Sciatic nerve (tissue), 2 donors: ENCODE data around the gene ATP2A1. TPM values are rescaled to one million over a fixed set of nuclear protein-coding genes. Genes with fewer than 3 reads are reported as not detected.
A peak's percentile ranks its signal among the peaks of the same experiment; 100 is the strongest.
"Not testable (repeated sequence)": the region's sequence is repeated elsewhere in the genome, so short reads cannot be mapped to it uniquely, and the experiment has no call there.

Experiments
- ATAC-seq: fragments of 200-7000 bp; cut with Tn5 transposase; one replicate; pipeline ENCODE4 v1.9.1; 2020; ENCODE audit warnings: mild to moderate bottlenecking, moderate library complexity
- DNase-seq: peaks from one replicate; pipeline ENCODE4 v3.0.0-alpha.2; 2020; ENCODE audit warnings: low spot score
- intact Hi-C: fragments of 100-400 bp; cut with DNase I; formaldehyde crosslinking; loops from one replicate; pipeline ENCODE4 v1.14.2; 2022
- total RNA-seq: library from RNA; stranded (reverse); fragmentation: NEBNext Ultra II Directional; extraction: Animal tissue kit (Norgen Biotek cat#: 25700); gene quantifications from one replicate; pipeline ENCODE4 v1.2.1, GENCODE V29; 2021
- donor health status: DM: no; HTN: no; CAD: no.
- donor health status: DM: no; HTN: no; CAD: no.

ATP2A1 gene
- total RNA-seq, 1 donor from 2014 or later: 0.89 TPM

DNA sequence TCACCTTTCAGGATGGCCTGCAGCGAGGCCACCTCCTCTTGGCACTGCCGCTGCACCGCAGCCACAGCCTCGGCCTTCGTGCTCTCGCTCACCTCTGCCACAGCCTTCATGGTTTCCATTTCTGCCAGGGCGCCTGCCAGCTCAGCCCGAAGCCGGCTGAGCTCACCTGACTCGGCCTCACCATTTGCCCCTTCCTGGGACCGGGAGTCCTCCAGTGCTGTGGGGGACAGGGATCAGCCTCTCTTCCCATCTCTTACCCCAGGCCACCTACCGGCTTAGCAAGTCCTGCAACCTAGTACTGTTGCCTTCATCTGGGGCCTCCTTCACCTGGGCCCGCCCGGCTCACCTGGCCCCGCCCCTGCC is 46.1 kb downstream of the ATP2A1 start:
- ATAC-seq: no peak
- no peak for DNase-seq
- intact Hi-C loops: no loop called here

GRCh38 chr16:28924762-28925385 is 46.6 kb downstream of the ATP2A1 start, which contains the start of gene RABEP2:
Gene RABEP2 (minus strand): TSS chr16:28925238. CDS start chr16:28925163, 75 bp downstream.
- ATAC-seq: peak; percentile 96
- intact Hi-C loops: no loop called here
- DNase-seq: peak; percentile 97

- DNase-seq: peak; percentile 86
- intact Hi-C loops: no loop called here
- ATAC-seq: peak; percentile 77
Observed at GRCh38 chr16:28925386-28926228, 47.3 kb downstream of the ATP2A1 start.

DNA sequence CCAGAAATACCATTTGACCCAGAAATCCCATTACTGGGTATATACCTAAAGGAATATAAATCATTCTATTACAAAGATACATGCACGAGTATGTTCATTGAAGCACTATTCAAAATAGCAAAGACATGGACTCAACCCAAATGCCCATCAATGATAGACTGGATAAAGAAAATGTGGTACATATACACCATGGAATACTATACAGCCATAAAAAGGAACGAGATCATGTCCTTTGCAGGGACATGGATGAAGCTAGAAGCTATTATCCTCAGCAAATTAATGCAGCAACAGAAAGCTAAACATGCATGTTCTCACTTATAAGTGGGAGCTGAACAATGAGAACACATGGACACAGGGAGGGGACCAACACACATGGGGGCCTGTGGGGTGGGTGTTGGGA is 48.0 kb downstream of the ATP2A1 start:
- DNase-seq, intact Hi-C loops, ATAC-seq: not testable (repeated sequence)

DNA sequence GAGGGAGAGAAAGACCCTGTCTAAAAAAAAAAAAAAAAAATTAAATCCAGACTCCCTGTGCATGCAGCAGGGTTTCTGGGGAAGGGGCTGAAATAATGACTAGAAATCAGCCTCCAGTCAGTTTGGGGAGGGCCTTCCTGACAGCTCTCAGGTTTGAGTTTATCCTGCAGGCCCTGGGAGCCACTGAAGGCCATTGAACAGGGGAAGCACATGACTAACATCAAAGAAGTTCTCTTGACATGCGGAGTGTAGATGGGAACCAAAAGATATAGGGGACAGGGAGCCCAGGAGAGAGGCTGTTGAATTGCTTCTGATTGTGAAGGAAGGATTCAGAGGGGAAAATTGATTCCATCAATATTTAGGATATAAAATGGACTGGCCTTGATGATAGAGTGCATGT is 49.5 kb downstream of the ATP2A1 start:
- ATAC-seq: no peak
- intact Hi-C loops: no loop called here

GRCh38 chr16:28930203-28930602 is 51.9 kb downstream of the ATP2A1 start:
- ATAC-seq (no peak), DNase-seq (no peak)
- intact Hi-C loops: no loop called here

More for the DNA sequence above, 49.5 kb downstream of the ATP2A1 start:
- no peak for DNase-seq

DNA sequence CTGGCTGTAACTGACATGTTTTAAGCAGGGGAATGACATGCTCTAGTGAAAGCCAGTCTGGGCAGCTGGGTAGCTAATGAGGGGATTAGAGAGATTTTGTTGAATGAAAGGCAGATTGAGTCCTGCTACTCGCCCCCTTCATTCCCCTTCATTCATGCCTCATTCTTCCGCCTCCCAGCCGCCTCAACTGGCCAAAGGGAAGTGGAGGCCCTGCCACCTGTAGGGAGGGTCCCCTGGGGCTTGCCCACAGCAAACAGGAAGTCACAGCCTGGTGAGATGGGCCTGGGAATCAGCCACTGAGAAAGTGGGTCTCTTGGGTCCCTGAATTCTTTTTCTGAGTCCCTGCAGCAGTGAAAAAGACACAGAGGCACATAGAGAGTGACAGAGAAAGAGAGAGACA is 52.4 kb downstream of the ATP2A1 start:
- no peak for ATAC-seq
- intact Hi-C loops: no loop called here
- no peak for DNase-seq

GRCh38 chr16:28931801-28932225 is 53.5 kb downstream of the ATP2A1 start, which contains the start of gene CD19:
Gene CD19 (plus strand): TSS chr16:28931971. CDS start chr16:28932001, 30 bp downstream.
- intact Hi-C loops: no loop called here
- no peak for ATAC-seq
- DNase-seq: no peak

GRCh38 chr16:28932339-28933141 is 54.3 kb downstream of the ATP2A1 start:
- DNase-seq (no peak), ATAC-seq (no peak)
- intact Hi-C loops: no loop called here

DNA sequence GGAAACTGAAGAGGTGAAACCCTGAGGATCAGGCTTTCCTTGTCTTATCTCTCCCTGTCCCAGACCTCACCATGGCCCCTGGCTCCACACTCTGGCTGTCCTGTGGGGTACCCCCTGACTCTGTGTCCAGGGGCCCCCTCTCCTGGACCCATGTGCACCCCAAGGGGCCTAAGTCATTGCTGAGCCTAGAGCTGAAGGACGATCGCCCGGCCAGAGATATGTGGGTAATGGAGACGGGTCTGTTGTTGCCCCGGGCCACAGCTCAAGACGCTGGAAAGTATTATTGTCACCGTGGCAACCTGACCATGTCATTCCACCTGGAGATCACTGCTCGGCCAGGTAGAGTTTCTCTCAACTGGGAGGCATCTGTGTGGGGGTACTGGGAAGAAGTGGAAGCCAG is 54.9 kb downstream of the ATP2A1 start:
- intact Hi-C loops: no loop called here
- DNase-seq (no peak), ATAC-seq (no peak)

DNA sequence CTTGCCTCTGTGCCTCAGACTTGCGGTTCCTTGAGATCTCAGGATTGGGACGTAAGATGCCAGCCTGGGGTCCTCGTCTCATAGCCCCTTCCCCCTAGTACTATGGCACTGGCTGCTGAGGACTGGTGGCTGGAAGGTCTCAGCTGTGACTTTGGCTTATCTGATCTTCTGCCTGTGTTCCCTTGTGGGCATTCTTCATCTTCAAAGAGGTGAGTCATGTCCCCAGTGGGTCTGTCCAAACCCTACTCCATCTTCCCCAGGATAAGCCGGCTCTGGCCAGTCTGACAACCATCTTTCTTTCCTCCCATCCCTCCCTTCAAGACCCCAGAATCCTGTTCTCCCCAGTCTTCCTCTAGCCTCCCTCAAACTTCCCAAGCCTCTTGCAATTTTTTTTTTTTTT is 57.1 kb downstream of the ATP2A1 start:
- intact Hi-C loops: no loop called here
- DNase-seq (no peak), ATAC-seq (no peak)

DNA sequence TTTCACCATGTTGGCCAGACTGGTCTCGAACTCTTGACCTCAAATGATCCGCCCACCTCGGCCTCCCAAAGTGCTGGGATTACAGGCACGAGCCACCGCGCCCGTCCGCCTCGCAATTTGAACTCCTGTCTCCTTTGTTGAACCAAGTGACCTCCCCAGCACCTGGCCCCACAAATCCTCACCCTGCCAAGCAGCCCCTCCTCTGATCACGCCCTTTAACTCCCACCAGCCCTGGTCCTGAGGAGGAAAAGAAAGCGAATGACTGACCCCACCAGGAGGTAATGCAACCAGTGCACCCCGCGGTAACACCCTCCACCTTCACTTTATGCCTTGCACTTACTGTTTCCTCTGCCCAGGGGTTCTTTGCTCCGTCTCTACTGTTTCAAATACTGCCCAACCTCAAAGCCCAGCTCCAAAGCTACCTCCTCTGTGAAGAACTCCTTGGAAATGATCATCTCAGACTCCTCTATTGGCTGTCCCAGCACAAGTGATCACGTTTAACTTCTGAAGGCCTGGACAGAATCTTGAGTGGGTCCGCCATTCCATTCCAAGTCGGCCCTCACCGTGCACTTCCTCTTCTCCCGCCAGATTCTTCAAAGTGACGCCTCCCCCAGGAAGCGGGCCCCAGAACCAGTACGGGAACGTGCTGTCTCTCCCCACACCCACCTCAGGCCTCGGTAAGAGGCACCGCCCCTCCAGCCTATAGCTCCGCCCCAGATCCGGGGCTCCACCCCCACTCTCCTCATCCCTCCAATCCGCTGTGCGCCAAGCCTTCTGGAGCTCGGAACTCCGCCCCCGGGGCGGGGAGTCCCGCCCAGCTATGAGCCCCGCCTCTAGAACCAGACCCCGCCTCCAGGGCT is 57.9 kb downstream of the ATP2A1 start:
- intact Hi-C loops: no loop called here
- DNase-seq: peak; percentile 92
- ATAC-seq: peak; percentile 98

DNA sequence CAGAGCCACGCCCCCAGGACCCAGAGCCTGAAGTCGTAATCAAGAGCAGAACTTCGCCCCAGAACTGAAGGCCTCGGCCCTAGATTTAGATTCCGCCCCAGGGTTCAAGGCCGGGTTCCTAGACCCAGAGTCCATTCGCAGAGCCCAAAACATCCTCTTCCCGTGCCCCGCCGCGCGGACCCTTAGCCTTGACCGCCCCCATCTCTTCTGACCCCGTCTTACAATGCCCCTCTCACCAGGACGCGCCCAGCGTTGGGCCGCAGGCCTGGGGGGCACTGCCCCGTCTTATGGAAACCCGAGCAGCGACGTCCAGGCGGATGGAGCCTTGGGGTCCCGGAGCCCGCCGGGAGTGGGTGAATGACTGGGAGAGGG is 58.5 kb downstream of the ATP2A1 start:
- DNase-seq (no peak), ATAC-seq (peak; percentile 20)
- intact Hi-C loops: no loop called here

GRCh38 chr16:28937222-28937876 is 59.1 kb downstream of the ATP2A1 start:
- peak; percentile 7 for ATAC-seq
- no peak for DNase-seq
- intact Hi-C loops: no loop called here

- ATAC-seq: no peak
- DNase-seq: no peak
- intact Hi-C loops: no loop called here
Observed at GRCh38 chr16:28938721-28939120, 60.4 kb downstream of the ATP2A1 start.

DNA sequence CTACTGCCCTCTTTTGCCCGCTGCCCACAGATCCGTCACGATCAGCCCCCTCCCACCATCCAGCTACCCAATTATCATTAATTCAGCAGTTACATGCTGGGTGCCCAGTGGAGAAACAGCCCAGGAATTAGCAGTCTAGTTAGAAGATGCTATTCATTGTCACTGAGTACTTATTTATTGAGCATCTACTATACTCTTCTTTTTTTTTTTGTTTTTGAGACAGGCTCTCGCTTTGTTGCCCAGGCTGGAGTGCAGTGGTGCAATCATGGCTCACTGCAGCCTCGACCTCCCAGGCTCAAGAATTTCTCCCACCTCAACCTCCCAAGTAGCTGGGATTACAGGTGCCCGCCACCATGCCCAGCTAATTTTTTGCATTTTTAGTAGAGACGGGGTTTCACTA is 61.5 kb downstream of the ATP2A1 start:
- not testable (repeated sequence) for DNase-seq, ATAC-seq
- intact Hi-C loops: loop anchor here (10.0 kb wide), 1 partner anchor 95 kb away; the partner anchor contains the start of gene TUFM

DNA sequence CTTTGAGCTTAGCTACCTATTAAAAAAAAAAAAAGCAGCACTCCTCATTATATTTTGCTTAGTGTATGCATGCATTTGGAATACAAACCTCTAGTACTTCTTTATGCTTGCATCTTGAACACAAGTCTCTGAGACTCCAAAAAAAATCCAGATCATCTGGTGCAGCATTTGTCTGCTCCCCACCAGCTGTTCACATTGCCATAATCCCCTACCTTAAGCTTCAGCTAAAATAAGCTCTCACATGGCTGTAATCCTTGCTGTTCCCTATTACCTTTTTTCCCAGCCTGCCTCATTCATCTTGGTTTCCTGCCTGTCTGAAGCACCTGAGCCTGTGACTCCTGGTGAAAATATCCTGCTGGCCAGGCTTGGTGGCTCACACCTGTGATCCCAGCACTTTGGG is 65.0 kb downstream of the ATP2A1 start:
- intact Hi-C loops: loop anchor here (10.0 kb wide), 1 partner anchor 98 kb away; the partner anchor contains the start of gene TUFM
- no peak for ATAC-seq
- DNase-seq: no peak

GRCh38 chr16:28946681-28947080 is 68.4 kb downstream of the ATP2A1 start:
- intact Hi-C loops: loop anchor here (10.0 kb wide), 1 partner anchor 102 kb away; the partner anchor contains the start of gene TUFM
- ATAC-seq (no peak), DNase-seq (no peak)
